CMK (cell line): ENCODE data around the gene SERPINA3.
"Not testable (repeated sequence)": the region's sequence is repeated elsewhere in the genome, so short reads cannot be mapped to it uniquely, and the experiment has no call there.

ENCODE experiments used
- DNase-seq: peaks from one replicate; pipeline ENCODE4 v3.0.0-alpha.2; 2010; ENCODE audit warnings: low read depth

Gene SERPINA3

DNA sequence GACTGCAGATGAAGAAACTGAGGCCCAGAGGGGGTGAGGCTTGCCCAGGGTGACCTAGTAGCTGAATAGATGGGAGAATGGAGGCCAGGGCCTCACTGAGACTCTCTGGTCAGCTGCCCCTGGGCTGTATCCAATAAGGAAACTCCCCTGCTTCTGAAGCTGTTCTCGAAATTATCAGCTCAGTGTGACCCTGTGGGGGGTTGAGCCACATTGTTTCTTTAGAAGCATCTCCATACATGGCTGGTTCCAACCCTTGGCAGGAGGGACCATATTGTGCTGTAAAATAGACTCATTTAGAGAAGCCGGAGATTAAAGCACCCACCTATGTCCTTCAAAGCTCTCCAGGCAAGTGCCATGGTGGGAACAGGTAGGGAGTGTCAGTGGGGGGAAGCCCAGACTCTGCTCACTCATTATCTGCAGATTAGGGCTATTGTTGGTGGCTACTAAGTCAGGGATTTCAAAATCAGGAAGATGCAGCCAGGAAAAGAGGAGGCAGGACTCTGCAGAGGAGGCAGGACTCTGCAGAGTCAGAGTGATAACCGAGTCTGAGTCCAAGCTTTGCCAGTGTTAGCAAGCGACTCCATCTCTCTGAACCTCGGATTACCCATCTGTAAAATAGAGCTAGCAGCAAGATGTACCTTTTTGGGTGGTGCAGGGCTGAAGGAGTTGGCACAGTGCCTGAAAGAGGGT, 27.5 kb upstream of the SERPINA3 start:
- DNase-seq = no peak

DNA sequence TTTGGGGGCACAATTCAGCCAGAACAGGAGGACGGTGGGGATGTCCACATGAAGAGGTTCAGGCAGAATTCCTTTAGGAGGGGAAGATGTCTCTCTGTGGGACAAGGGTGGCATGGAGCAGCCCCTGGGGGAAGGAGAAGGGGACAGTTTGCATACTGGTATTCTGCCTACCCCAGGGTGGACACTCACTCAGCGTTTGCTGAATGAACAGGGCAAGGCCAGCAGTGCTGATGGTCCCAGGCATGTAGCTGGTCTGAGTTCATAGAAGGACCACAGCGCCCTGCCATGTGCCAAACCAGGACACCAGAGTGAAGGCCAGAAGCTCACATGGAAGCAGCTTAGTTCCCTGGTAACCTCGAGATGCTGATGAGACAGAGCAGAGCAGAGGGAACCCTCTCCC, 25.6 kb upstream of the SERPINA3 start:
- DNase-seq = no peak

DNA sequence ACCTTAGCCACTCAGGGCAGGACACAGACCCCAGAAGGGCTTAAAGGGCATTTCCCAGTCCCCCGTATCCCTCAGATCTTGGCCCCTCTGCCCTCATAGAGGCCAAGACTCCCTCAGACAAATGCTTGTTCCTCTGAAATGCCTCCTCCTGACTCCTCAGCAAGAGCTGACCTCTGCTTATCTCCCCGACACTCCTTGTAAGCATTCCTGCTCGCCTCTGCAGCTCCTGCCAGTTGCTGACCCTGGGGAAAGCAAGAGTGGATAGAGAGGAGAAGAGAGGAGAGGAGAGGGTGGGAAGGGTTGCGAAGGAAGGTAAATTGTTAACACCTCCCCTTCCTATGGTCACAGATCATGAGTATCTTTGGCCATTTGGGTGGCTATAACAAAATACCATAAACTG, 23.9 kb upstream of the SERPINA3 start:
- DNase-seq = no peak

DNA sequence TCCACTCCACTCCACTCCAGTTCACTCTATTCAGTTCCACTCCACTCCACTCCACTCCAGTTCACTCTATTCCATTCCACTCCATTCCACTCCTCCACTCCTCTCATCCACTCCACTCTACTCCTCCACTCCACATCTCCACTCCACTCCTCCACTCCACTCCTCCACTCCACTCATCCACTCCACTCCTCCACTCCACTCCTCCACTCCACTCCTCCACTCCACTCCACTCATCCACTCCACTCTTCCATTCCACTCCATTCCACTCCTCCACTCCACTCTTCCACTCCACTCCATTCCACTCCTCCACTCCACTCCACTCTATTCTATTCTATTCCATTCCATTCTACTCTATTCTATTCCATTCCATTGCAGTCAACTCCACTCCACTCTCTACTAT, 21.1 kb upstream of the SERPINA3 start:
- no peak for DNase-seq

DNA sequence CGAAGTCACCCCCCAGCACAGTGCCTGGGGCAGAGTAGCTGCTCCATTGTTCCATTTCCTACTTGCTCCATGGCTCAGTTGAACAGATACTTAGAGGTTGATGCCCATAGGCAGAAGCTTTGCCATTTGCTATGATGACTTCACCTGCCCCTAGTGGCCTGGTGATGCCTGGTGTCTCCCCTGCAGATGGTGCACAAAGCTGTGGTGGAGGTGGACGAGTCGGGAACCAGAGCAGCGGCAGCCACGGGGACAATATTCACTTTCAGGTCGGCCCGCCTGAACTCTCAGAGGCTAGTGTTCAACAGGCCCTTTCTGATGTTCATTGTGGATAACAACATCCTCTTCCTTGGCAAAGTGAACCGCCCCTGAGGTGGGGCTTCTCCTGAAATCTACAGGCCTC, 20.3 kb upstream of the SERPINA3 start:
- no peak for DNase-seq

- no peak for DNase-seq
These were observed 19.7 kb upstream of the SERPINA3 start for GRCh38 chr14:94592457-94592856.

GRCh38 chr14:94593376-94593748, 18.8 kb upstream of the SERPINA3 start:
- DNase-seq = no peak

DNA sequence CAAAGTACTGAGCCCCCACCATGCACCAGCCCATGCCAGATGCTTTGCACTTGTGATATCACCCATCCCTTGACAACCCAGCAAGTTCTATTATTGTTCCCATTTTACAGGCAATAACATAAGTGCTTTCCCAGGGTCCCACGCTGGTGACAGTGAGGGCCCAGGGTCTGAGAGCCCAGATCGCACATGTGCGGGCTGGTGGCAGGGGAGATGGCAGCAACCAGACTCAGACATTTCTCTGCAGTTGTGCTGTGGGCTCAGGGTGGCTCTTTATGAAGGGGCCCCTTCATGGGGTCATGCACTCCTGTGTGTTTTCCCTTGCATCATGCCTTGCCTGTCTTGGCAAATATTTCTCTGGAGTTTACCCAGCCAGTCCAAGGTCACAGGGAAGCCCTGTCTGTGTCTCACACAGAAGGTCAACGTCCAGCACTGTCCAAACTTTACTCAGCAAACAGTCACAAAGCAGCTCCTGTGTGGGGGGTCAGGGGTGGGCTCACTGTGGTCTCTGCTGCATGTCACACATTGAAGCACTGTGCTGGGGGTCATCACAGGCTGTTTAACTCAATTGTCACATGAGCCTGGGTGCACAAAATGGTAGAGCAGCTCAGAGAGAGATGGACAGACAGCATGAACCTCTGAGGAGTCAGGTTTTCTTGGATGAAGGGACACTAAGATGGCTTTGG, 18.3 kb upstream of the SERPINA3 start:
- no peak for DNase-seq

DNA sequence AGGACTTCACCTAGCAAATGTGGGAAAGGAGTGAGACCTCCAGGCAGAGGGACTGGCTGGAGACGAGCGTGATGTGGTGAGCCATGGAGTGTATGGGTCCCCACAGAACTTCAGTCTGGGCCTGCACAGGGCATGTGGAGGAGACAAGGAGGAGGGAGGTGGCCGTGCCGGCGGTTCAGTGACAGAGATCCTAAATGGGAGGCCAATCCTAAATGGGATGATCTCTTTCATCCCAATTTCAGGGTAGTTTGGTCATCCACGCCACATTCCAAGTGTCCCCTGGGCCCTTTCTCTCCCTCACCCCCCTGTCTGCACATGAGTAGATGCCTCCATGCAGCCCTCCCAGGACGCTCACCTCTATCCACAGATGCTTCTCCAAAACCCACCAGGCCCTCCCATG, 17.8 kb upstream of the SERPINA3 start:
- no peak for DNase-seq

DNA sequence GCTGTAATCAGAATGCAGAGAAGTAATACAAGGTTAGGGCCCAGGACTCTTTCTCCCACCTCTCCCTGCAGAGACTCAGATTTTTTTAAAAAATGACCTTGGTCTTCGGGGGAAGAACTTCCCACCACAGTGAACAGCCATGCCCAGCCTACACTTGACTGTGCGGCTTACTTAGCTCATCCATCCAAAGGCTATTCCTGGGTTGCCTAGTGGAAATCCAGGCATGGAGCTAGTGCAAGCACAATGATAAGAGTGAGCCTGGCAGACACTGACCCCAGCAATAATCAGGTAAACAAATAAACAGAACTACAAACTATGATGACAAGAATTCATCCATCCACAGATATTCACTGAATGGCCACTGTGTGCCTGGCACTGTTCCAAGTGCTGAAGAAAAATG, 16.3 kb upstream of the SERPINA3 start:
- no peak for DNase-seq

GRCh38 chr14:94596361-94596760, 15.8 kb upstream of the SERPINA3 start:
- no peak for DNase-seq

DNA sequence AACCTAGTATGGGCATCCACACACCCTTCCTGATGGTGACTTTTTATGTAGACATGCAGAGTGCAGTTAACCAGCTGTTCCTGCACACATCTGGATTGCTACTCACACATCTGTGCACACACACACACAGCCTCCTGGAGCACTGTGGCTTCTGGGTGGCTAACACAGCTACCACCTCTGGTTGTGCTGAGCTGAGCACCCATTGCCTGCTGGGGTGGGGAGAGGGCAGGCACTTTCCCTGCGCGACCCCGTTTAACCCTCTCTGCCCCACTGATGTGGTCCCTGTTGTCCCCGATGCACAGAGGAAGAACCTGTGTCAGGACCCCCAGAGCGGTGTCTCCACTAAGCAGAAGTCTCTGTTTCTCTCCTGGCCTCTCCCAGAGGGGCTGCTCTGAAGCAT, 14.4 kb upstream of the SERPINA3 start:
- no peak for DNase-seq

- DNase-seq = no peak
These were observed 13.7 kb upstream of the SERPINA3 start for GRCh38 chr14:94598506-94598815.

DNA sequence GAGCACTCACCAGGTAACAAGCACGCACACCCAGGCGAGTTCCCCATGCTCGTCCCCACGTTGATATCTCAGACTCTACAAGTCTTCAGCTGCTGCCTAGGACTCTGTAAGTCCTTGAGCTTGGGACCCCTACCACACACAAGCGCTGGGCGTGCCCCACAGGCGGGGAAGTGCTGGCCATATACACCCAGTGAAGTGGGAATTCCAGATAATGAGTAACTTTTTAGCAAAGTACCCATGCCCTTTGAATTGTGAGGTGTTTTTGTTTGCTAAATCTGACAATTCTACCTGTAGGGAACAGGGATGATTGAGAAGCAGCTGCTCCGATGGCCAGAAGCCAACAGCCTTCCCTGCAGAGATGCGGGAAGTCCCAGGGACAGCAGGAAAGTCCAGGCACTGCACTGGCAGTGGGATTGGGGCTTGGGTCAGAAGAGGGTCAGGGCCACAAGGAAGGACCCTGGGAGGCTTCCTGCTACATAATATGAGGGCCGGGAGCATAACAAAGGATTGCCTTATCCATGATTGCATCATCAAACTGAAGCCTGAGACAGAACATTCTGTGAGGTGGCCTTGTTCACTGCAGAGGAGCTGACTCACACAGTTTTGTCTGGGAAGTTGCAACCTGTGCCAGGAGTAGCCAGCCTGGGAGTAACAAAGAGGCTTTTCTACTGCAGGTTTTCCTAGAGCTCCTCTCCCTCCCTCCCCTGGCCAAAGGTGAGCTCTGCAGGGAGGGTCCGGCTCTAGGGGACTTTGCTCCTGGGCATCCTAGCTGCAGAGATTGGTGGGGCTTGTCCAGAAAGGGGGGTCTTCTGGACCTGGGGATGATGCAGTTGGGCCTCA, 13.2 kb upstream of the SERPINA3 start:
- DNase-seq = no peak

- no peak for DNase-seq
These were observed 12.6 kb upstream of the SERPINA3 start for GRCh38 chr14:94599656-94600004.

DNA sequence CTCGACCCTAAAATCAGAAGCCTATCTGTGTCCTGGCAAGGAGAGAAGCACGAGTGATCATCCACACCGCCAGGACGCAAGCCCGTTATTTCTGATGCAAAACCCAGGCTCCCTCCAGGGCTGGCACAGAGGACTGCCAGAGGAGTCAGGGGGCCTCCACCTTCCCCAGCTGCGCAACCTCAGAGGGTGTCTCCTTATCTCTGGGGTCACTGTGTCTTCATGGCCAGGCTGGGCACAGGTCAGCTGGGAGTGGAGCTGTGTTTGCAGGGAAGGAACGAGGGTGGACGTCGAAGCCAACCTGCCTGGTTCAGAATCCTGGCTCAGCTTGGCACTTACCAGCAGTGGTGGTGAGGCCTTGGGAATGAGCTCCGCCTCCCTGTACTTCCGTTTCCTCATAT, 12.0 kb upstream of the SERPINA3 start:
- no peak for DNase-seq

DNA sequence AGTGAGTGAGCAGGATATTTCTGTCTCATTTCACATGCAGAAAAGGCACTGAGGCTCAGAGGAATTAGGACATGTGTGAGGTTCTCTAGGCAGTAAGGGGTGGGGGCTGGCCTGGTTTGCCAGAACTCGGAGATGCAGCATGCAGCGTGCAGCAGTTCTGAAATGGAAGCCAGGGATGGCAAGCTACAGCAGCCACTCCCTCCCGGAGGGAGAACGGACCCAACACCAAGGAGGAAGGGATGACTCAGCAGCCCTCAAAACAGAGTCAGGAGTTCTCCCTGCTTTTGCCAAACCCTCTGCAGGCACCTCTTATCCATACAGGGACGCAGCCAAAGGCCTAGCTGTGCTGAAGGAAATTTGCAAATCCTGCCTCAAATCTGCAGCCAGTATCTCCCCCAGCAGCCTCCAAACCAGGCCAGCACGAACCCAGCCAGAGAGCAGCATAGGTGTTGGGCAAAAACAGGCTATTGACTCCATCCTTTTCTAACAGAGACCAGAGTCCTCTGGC, 10.3 kb upstream of the SERPINA3 start:
- DNase-seq = no peak

DNA sequence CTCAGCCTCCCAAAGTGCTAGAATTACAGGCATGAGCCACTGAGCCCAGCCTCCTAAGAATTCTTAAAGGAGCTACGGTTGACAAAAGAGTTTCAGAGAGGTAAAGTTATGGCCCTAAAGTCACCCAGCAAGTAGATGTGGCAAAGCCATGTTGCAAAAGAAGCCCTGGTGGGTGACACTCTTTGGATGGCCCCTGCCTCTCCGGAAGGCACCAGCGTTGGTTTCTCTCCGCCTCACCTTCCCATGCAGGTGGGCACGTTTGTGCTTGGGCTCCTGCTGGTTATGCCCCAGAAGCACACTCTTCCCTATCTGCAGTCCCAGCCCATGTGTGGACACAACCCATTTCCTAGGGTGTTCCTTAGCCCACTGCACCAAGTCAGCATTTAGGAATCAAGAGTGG, 9.5 kb upstream of the SERPINA3 start:
- no peak for DNase-seq

DNA sequence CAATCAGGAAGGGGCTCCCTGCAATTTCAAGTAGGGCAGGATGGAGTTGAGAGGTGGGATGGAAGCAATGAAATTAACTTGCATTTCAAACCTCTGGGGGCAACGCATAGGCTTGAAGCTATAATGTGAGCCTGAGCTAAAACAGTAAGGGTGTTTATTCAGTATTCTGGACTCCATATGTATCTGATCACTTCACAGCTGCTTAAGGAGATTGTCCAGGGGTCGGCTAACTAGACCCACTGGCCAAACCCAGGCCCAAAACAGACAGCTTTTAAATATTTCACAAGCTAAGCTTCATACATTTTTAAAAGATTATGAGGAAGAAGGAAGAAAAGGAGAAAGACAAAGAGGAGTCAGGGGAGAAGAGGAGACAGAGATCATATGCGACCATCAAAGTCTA, 6.8 kb upstream of the SERPINA3 start:
- DNase-seq = no peak

DNA sequence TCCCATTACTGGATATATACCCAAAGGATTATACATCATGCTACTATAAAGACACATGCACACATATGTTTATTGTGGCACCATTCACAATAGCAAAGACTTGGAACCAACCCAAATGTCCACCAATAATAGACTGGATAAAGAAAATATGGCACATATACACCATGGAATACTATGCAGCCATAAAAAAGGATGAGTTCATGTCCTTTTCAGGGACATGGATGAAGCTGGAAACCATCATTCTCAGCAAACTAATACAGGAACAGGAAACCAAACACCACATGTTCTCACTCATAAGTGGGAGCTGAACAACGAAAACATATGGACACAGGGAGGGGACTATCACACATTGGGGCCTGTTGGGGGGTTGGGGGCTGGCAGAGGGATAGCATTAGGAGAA, 3.2 kb upstream of the SERPINA3 start:
- DNase-seq = not testable (repeated sequence)

GRCh38 chr14:94611179-94611578, 1.0 kb upstream of the SERPINA3 start:
- DNase-seq = no peak

DNA sequence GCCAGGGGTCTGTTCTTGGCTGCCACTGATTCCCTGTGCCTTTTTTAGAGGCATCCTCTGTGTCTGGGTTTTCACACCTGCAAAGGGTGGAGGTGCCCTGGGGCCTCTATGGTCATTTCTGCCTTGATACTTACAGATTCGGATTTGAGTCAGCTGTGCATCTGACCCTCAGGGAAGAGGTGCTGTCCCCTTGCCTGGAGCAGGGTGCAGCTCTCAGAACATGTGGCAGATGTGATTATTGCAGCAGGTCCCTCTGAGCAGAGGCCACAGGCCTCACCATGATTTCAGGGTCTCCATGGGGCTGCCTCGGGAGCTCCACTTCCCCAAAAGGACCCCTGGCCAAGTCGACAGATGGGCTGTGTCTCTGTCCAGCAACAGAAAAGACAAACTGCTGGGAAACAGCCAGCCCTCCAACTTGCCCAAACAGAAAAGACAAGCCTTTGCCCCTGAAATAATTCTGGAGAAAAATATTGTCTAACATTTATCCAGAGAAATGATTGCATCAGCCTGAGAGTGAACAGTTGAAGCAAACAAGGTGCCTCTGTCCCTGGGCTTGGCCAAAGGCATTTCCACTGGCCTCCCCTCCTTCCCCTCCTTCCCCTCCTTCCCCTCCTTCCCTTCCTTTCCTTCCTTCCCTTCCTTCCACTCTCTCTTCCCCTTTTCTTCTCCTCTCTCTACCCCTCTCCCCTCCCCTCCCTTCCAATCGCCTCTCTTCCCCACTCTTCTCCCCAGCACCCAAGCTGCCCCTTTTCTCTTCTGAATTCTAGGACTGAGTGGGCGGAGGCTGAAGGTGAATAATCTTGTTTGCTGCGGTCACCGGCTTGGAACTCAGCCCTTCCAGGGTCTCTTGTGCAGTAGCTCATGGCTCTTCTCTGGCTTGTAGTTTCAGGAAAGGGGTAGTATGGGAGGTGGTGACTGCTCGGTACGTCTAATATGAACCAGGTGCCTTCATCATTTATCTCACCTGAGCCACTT, 676 bp downstream of the SERPINA3 start:
- DNase-seq = no peak
